Breast epithelium (tissue), 3 donors: ENCODE data around the gene RAB44.

Experiments
- POLR2A ChIP-seq: fragments of 450-650 bp; IDR thresholded peaks from one replicate; pipeline ENCODE4 v1.6.1; 2016; ENCODE audit warnings: antibody characterized with exemption, mild to moderate bottlenecking, moderate library complexity
- POLR2AphosphoS5 ChIP-seq, 3 donors: sonication (generic); formaldehyde crosslinking; IDR thresholded peaks; one replicate each; pipeline ENCODE4 v1.6.1; 2017; ENCODE audit warnings: antibody characterized with exemption in 3 of 3
- TF ChIP-seq, protein P1 (sequence below), 3 donors: fragments of 450-650 bp; IDR thresholded peaks; one replicate each; pipeline ENCODE4 v1.5.1; 2016 to 2017; ENCODE audit warnings: antibody characterized with exemption in 3 of 3, mild to moderate bottlenecking in 3 of 3, moderate library complexity in 3 of 3

DNA sequence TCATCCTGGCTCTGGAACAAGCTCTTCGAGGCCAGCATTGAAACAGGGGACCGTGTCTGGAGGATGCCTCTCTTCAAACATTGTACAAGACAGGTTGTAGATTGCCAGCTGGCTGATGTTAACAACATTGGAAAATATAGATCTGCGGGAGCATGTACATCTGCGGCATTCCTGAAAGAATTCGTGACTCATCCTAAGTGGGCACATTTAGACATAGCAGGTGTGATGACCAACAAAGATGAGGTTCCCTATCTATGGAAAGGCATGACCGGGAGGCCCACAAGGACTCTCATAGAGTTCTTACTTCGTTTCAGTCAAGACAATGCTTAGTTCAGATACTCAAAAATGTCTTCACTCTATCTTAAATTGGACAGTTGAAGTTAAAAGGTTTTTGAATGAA, 22.7 kb upstream of the RAB44 start:
- TF ChIP-seq, protein P1, sequence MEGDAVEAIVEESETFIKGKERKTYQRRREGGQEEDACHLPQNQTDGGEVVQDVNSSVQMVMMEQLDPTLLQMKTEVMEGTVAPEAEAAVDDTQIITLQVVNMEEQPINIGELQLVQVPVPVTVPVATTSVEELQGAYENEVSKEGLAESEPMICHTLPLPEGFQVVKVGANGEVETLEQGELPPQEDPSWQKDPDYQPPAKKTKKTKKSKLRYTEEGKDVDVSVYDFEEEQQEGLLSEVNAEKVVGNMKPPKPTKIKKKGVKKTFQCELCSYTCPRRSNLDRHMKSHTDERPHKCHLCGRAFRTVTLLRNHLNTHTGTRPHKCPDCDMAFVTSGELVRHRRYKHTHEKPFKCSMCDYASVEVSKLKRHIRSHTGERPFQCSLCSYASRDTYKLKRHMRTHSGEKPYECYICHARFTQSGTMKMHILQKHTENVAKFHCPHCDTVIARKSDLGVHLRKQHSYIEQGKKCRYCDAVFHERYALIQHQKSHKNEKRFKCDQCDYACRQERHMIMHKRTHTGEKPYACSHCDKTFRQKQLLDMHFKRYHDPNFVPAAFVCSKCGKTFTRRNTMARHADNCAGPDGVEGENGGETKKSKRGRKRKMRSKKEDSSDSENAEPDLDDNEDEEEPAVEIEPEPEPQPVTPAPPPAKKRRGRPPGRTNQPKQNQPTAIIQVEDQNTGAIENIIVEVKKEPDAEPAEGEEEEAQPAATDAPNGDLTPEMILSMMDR (IDR thresholded peaks at IDR 0.05): no peak
- TF ChIP-seq POLR2A: no peak
- no peak for TF ChIP-seq POLR2AphosphoS5 (IDR thresholded peaks at IDR 0.05)
